ENCODE measurements around the gene PTPRN. TPM values are rescaled to one million over a fixed set of nuclear protein-coding genes. Genes with fewer than 3 reads are reported as not detected.

The PTPRN gene
- total and polyA plus RNA-seq, 9 of the 15 experiments (the other 6 are each of a cell fraction or from before 2014, with no cell fraction given): 0.15 to 2.4 (median 0.43) TPM; not detected in 1

GRCh38 chr2:219245148-219245898 lies 63.9 kb downstream of the PTPRN start, which contains the start of the genes GLB1L and STK16 (continued):
- no peak for TF ChIP-seq TCFL5 (CRISPR knock-in tag; conservative IDR thresholded peaks at IDR 0.05)
- TF ChIP-seq TEAD1 (CRISPR knock-in tag; IDR thresholded peaks at IDR 0.05): peak in 1 of 2 experiments; percentile 63; a peak in 2 of 4 replicates
- 0 out of 2 replicates have a peak, but pooled peaks have one; percentile 1 for TF ChIP-seq SPI1 (IDR thresholded peaks at IDR 0.05; ENCODE audit: borderline replicate concordance, low read depth, low read length)
- TF ChIP-seq, protein P1, sequence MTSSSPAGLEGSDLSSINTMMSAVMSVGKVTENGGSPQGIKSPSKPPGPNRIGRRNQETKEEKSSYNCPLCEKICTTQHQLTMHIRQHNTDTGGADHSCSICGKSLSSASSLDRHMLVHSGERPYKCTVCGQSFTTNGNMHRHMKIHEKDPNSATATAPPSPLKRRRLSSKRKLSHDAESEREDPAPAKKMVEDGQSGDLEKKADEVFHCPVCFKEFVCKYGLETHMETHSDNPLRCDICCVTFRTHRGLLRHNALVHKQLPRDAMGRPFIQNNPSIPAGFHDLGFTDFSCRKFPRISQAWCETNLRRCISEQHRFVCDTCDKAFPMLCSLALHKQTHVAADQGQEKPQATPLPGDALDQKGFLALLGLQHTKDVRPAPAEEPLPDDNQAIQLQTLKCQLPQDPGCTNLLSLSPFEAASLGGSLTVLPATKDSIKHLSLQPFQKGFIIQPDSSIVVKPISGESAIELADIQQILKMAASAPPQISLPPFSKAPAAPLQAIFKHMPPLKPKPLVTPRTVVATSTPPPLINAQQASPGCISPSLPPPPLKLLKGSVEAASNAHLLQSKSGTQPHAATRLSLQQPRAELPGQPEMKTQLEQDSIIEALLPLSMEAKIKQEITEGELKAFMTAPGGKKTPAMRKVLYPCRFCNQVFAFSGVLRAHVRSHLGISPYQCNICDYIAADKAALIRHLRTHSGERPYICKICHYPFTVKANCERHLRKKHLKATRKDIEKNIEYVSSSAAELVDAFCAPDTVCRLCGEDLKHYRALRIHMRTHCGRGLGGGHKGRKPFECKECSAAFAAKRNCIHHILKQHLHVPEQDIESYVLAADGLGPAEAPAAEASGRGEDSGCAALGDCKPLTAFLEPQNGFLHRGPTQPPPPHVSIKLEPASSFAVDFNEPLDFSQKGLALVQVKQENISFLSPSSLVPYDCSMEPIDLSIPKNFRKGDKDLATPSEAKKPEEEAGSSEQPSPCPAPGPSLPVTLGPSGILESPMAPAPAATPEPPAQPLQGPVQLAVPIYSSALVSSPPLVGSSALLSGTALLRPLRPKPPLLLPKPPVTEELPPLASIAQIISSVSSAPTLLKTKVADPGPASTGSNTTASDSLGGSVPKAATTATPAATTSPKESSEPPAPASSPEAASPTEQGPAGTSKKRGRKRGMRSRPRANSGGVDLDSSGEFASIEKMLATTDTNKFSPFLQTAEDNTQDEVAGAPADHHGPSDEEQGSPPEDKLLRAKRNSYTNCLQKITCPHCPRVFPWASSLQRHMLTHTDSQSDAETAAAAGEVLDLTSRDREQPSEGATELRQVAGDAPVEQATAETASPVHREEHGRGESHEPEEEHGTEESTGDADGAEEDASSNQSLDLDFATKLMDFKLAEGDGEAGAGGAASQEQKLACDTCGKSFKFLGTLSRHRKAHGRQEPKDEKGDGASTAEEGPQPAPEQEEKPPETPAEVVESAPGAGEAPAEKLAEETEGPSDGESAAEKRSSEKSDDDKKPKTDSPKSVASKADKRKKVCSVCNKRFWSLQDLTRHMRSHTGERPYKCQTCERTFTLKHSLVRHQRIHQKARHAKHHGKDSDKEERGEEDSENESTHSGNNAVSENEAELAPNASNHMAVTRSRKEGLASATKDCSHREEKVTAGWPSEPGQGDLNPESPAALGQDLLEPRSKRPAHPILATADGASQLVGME (CRISPR knock-in tag; IDR thresholded peaks at IDR 0.05): peak; percentile 78
- peak; percentile 72 for TF ChIP-seq ZNF316 (IDR thresholded peaks at IDR 0.05)
- TF ChIP-seq SIN3A (IDR thresholded peaks at IDR 0.05; ENCODE audit: borderline replicate concordance in 2 of 2, control insufficient read depth in 1 of 2, low read depth in 2 of 2, low read length in 2 of 2): peak; percentile 78 to 91
- TF ChIP-seq, protein P2, sequence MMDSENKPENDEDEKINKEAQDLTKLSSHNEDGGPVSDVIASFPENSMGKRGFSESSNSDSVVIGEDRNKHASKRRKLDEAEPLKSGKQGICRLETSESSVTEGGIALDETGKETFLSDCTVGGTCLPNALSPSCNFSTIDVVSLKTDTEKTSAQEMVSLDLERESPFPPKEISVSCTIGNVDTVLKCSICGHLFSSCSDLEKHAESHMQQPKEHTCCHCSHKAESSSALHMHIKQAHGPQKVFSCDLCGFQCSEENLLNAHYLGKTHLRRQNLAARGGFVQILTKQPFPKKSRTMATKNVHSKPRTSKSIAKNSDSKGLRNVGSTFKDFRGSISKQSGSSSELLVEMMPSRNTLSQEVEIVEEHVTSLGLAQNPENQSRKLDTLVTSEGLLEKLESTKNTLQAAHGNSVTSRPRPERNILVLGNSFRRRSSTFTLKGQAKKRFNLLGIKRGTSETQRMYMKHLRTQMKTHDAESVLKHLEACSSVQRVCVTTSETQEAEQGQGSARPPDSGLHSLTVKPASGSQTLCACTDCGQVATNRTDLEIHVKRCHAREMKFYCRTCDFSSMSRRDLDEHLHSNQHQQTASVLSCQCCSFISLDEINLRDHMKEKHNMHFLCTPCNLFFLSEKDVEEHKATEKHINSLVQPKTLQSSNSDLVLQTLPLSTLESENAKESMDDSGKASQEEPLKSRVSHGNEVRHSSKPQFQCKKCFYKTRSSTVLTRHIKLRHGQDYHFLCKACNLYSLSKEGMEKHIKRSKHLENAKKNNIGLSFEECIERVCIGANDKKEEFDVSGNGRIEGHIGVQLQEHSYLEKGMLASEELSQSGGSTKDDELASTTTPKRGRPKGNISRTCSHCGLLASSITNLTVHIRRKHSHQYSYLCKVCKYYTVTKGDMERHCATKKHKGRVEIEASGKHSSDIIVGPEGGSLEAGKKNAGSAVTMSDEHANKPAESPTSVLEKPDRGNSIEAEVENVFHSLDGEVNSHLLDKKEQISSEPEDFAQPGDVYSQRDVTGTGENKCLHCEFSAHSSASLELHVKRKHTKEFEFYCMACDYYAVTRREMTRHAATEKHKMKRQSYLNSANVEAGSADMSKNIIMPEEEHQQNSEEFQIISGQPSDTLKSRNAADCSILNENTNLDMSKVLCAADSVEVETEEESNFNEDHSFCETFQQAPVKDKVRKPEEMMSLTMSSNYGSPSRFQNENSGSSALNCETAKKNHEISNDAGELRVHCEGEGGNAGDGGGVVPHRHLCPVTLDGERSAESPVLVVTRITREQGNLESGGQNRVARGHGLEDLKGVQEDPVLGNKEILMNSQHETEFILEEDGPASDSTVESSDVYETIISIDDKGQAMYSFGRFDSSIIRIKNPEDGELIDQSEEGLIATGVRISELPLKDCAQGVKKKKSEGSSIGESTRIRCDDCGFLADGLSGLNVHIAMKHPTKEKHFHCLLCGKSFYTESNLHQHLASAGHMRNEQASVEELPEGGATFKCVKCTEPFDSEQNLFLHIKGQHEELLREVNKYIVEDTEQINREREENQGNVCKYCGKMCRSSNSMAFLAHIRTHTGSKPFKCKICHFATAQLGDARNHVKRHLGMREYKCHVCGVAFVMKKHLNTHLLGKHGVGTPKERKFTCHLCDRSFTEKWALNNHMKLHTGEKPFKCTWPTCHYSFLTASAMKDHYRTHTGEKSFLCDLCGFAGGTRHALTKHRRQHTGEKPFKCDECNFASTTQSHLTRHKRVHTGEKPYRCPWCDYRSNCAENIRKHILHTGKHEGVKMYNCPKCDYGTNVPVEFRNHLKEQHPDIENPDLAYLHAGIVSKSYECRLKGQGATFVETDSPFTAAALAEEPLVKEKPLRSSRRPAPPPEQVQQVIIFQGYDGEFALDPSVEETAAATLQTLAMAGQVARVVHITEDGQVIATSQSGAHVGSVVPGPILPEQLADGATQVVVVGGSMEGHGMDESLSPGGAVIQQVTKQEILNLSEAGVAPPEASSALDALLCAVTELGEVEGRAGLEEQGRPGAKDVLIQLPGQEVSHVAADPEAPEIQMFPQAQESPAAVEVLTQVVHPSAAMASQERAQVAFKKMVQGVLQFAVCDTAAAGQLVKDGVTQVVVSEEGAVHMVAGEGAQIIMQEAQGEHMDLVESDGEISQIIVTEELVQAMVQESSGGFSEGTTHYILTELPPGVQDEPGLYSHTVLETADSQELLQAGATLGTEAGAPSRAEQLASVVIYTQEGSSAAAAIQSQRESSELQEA (IDR thresholded peaks at IDR 0.05; ENCODE audit: low read depth): no peak
- TF ChIP-seq ATF7 (IDR thresholded peaks at IDR 0.05): peak; percentile 77; the same call in 1 of the 2 replicates
- TF ChIP-seq PCBP2 (IDR thresholded peaks at IDR 0.05; ENCODE audit: low read depth, low read length, poor library complexity, severe bottlenecking): no peak
- TF ChIP-seq L3MBTL2 (IDR thresholded peaks at IDR 0.05): peak; percentile 56
- peak; percentile 28 for TF ChIP-seq RBBP5 (IDR thresholded peaks at IDR 0.05; ENCODE audit: borderline replicate concordance, insufficient read depth, low read length, poor library complexity, severe bottlenecking)
- peak; percentile 92 for TF ChIP-seq GABPA (tag; conservative IDR thresholded peaks at IDR 0.05; ENCODE audit: low read depth)
- TF ChIP-seq KHSRP (IDR thresholded peaks at IDR 0.05): 0 out of 2 replicates have a peak, but pooled peaks have one; percentile 34
